NCI-H69 (cell line): ENCODE data around the gene ERMN.
"Not testable (repeated sequence)": the region's sequence is repeated elsewhere in the genome, so short reads cannot be mapped to it uniquely, and the experiment has no call there.

Experiments
- DNase-seq: peaks from one replicate; lab custom pipeline; 2025; lab: John Stamatoyannopoulos, UW

Gene ERMN

GRCh38 chr2:157325786-157326185, at the start of gene ERMN:
ERMN (minus strand) TSS chr2:157325824; CDS start chr2:157325642, 182 bp downstream.
- DNase-seq = peak; percentile 59

DNA sequence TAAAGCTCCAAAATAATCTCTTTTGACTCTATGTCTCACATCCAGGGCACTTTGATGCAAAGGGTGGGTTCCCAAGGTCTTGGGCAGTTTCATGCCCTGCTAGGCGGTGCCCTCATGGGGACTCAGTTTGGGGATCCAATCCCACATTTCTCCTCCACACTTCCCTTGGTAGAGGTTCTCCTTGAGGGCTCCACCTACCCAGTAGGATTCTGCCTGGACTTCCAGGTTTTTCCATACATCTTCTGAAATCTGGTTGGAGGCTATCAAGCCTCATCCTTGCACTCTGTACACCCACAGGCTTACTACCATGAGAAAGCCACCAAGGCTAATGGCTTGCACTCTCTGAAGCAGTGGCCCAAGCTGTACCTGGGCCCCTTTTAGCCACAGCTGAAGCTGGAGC, 49.8 kb upstream of the ERMN start:
- no peak for DNase-seq

- DNase-seq = not testable (repeated sequence)
These were observed 42.9 kb upstream of the ERMN start for GRCh38 chr2:157368508-157368907.

DNA sequence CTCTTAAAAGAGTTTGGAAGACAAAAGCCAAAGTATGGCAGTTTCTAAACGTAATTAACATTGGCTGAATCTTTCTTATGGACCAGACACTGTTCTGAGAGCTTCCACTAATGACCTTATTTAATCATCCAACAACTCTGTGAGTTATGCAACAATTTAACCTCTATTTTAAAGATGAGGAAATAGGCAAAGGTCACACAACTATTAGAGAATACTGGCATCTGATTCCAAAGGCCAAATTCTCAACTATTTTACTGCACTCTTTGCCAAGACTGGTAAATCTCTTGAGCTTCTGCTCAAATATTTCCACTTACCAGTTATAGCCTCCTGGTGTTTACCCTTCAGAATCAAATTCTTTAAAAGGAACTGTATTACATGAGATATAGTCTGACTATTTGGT, 42.1 kb upstream of the ERMN start:
- no peak for DNase-seq

DNA sequence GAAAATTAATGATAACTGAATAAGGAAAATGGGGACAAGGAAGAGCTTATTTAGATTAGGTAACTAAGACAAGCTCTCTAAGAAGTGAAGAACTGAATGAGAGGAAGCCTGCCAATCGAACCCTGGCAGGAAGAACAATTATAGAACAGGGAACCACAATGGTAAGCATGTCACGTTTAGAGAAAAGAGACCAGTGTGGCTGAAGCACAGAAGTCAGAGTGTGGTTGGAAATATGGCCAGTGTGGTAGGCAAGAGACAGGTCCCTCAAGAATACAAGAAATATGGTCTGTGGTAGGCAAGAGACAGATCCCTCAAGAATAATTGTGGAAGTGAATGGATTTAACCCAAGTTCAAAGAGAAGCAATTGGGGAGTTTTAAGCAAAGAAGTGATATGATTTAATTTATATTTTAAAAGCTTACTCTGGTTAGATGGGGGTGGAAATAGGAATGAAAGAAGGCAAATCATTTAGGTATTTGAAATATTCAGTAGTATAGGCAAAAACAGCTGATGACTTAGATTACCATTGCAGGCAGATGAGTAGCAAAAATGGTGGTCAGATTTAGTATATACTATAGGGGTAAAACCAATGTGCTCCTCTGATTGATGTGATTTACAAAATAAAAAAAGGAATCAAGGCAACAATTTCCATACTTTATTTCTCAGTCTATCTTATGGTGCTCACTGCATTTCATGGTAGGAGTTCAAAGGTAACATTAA, 38.8 kb upstream of the ERMN start:
- DNase-seq = no peak

DNA sequence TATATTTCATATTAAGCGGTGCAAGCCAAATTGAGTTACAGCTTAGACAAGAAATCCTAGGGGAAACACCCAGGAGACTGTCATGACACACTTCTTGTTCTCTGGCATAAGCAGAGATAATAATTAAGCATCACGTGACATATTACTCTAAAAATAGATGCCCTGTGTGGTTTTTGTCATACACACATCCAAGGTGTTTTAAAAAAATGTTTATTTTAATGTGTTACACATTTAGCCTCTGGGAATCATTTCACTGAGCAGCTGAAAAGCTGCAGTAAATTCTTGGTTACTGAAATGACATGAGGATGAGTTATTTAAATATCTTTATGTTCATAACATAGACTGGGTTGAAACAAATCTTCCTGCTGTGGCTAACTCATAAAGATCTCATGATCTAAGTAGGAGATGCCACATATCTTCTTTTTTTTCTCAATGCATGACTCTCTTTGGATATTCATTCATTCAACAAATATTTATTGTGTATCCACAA, 38.0 kb upstream of the ERMN start:
- DNase-seq = no peak

DNA sequence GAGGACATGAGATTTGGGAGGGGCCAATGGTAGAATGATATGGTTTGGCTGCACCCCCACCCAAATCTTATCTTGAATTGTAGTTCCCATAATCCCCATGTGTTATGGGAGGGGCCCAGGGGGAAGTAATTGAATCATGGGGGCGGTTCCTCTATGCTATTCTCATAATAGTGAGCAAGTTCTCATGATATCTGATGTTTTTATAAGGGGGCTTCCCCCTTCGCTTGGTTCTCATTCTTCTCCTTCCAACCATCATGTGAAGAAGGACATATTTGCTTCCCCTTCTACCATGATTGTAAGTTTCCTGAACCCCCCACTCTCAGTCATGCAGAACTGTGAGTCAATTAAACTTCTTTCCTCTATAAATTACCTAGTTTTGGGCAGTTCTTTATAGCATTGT, 37.0 kb upstream of the ERMN start:
- DNase-seq = no peak

DNA sequence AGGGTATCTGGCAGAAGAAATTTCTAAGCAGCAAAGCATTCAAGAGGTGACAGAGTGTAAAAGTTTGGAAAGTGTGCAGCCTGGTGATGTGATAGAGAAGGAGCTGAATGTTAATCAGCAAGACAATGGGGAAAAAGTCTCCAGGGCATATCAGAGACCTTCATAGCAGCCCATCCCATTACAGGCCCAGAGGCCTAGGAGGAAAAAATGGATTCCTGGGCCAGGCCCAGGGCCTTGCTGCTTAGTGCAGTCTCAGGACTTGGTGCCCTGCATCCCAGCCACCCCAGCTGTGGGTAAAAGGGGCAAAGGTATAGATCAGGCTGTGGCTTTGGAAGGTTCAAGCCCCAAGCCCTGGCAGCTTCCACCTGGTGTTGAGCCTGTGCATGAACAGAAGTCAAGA, 35.9 kb upstream of the ERMN start:
- DNase-seq = no peak

DNA sequence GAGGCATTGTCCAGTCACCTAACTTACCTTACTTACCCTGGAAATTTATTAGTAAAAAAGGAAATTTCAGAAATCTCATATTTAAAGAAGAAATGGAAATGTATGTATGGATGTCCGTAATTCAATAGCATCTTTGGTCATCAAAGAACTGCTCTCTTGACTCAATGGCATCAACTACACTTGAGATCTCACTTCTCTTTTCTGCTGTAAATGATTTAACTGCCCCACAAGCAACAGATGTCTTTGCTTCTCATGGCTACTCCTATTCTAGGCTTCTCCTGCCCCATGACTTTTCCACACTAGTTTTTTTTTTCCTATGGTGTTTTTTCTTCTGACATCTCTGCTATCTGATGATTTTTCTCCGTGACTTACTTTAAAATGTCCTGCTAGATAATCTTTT, 34.0 kb upstream of the ERMN start:
- DNase-seq = no peak

GRCh38 chr2:157355618-157356017, 30.0 kb upstream of the ERMN start:
- no peak for DNase-seq

GRCh38 chr2:157349949-157350515, 24.4 kb upstream of the ERMN start:
- DNase-seq = no peak

GRCh38 chr2:157348291-157348921, 22.8 kb upstream of the ERMN start:
- DNase-seq = no peak

DNA sequence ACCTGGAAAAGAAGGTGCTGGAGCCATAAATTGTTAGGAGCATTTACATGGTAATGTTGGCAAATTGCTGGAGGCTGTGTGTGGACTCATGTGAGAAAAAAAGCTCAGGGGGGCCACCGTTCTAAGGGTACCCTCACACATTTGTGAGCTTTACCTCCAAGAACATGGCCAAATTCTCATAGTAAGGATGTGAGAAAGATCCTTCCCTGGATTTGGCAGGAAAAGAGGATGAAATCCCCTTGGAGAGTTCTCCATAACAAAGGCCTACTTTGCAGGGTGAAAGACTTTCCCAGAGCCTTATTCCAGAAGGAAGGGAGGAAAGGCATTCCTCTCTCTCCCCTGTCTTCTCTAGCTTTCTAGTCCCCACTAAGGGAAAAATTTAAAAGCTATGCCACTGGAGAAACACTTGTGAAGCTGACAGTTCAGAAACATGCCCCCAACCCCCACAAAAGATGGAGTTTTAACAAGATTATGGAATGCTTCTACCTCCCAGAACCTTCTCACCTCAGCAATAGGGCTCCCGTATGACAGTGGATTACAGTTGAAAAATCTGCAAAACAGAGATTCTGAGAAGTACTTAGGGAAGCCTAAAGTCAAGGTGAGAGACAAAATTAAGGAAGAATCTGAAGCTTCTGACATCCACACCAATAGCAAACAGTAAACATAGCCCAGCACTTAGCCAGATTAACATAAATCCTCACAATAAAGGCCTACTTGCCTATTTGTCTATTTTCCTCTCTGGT, 20.2 kb upstream of the ERMN start:
- DNase-seq = no peak

DNA sequence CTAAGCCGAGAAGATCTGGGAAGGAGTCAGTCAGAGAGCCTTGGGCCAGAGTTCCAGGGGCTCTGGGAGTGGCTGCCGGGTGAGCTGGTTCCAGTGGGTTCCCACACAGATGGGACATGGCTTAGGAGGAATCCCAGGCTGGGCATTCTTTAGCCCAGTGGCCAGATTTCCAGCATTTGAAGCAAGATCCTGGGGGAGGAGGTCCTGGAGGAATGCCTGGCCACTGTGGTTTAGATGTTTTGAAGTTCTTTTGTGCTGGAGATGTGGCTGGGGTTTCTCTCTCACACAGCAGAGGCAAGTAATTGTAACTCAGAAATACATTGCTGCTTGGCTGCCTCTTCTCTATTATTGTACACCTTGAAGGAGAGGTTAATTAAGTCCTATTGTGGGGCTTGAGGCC, 15.8 kb upstream of the ERMN start:
- DNase-seq = not testable (repeated sequence)

- DNase-seq = no peak
These were observed 14.5 kb upstream of the ERMN start for GRCh38 chr2:157339965-157340655.

GRCh38 chr2:157337978-157338377, 12.4 kb upstream of the ERMN start:
- peak; percentile 24 for DNase-seq

GRCh38 chr2:157336137-157337010, 10.8 kb upstream of the ERMN start:
- DNase-seq = peak; percentile 57

DNA sequence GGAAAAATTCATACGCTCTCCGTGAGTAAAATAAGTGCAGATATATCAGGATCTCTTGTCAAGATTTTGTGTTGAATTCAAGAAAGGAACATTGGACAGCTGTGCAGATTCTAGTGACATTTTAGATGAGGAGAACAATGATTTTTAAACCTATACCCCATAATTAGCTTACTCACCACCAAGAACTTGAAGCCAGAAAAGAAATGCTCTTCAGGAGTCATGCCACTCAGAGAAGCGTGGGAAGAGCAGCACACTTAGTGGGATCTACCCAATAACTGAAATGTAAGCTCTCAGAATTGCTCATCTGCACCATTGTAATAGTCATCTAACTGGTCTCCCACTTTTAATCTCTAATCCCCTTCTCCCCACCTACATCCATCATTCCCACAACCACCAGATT, 9.2 kb upstream of the ERMN start:
- DNase-seq = peak; percentile 43

- DNase-seq = no peak
These were observed 8.7 kb upstream of the ERMN start for GRCh38 chr2:157334335-157334734.

- DNase-seq = peak; percentile 68
These were observed 7.9 kb upstream of the ERMN start for GRCh38 chr2:157333304-157334047.
